HG02870 (cell line): ENCODE measurements around the gene GIPC1.

Source experiments
- ATAC-seq: cut with Tn5 transposase; IDR thresholded peaks from one replicate; pipeline ENCODE4 v1.9.1; 2021; ENCODE audit warnings: mild to moderate bottlenecking, moderate library complexity; ENCODE audit not compliant: unreplicated experiment

Gene GIPC1

GRCh38 chr19:14495672-14496028, 277 bp downstream of the GIPC1 start:
- no peak for ATAC-seq

- no peak for ATAC-seq
These were observed 836 bp downstream of the GIPC1 start for GRCh38 chr19:14494910-14495671.

- no peak for ATAC-seq
These were observed 1.5 kb downstream of the GIPC1 start for GRCh38 chr19:14494411-14494810.

GRCh38 chr19:14492756-14493337, 3.1 kb downstream of the GIPC1 start:
- ATAC-seq = no peak

- no peak for ATAC-seq
These were observed 8.4 kb downstream of the GIPC1 start for GRCh38 chr19:14487370-14488125.

GRCh38 chr19:14482172-14482941, 13.6 kb downstream of the GIPC1 start:
- no peak for ATAC-seq

GRCh38 chr19:14480700-14481079, 15.2 kb downstream of the GIPC1 start:
- ATAC-seq = no peak

GRCh38 chr19:14479975-14480699, 15.8 kb downstream of the GIPC1 start:
- ATAC-seq = no peak

GRCh38 chr19:14479309-14479974, 16.5 kb downstream of the GIPC1 start:
- ATAC-seq = no peak

- ATAC-seq = no peak
These were observed 17.8 kb downstream of the GIPC1 start for GRCh38 chr19:14478113-14478545.

- ATAC-seq = no peak
These were observed 18.4 kb downstream of the GIPC1 start for GRCh38 chr19:14477418-14478112.

- ATAC-seq = no peak
These were observed 19.1 kb downstream of the GIPC1 start for GRCh38 chr19:14476673-14477401.

GRCh38 chr19:14476327-14476672, 19.6 kb downstream of the GIPC1 start:
- ATAC-seq = no peak

GRCh38 chr19:14475251-14476073, 20.5 kb downstream of the GIPC1 start, which contains the start of gene PTGER1:
Gene PTGER1 (minus strand): TSS chr19:14475354. CDS start chr19:14474320, 1,034 bp downstream.
- no peak for ATAC-seq

GRCh38 chr19:14474827-14475226, 21.1 kb downstream of the GIPC1 start:
- no peak for ATAC-seq

GRCh38 chr19:14473978-14474578, 21.8 kb downstream of the GIPC1 start:
- ATAC-seq = no peak
